Stimulated activated CD4-positive, alpha-beta T cell treated with anti-CD3 and anti-CD28 coated beads, TNF-alpha, amount 100 ng/mL, for 1 hour (primary cell): ENCODE measurements around the gene THSD8.
"Not testable (repeated sequence)": the region's sequence is repeated elsewhere in the genome, so short reads cannot be mapped to it uniquely, and the experiment has no call there.

ENCODE experiments used
- DNase-seq, 3 donors: peaks; one replicate each; pipeline ENCODE4 v3.0.0-alpha.2; 2020; ENCODE audit warnings: low read depth in 3 of 3, low spot score in 1 of 3

Gene THSD8

DNA sequence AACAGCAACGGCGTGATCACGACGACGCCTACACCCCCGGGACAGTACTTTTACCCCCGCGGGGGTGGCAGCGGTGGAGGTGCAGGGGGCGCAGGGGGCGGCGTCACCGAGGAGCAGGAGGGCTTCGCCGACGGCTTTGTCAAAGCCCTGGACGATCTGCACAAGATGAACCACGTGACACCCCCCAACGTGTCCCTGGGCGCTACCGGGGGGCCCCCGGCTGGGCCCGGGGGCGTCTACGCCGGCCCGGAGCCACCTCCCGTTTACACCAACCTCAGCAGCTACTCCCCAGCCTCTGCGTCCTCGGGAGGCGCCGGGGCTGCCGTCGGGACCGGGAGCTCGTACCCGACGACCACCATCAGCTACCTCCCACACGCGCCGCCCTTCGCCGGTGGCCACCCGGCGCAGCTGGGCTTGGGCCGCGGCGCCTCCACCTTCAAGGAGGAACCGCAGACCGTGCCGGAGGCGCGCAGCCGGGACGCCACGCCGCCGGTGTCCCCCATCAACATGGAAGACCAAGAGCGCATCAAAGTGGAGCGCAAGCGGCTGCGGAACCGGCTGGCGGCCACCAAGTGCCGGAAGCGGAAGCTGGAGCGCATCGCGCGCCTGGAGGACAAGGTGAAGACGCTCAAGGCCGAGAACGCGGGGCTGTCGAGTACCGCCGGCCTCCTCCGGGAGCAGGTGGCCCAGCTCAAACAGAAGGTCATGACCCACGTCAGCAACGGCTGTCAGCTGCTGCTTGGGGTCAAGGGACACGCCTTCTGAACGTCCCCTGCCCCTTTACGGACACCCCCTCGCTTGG is 9.6 kb upstream of the THSD8 start:
- DNase-seq = peak in 2 of 3 donors; percentile 51 to 61

DNA sequence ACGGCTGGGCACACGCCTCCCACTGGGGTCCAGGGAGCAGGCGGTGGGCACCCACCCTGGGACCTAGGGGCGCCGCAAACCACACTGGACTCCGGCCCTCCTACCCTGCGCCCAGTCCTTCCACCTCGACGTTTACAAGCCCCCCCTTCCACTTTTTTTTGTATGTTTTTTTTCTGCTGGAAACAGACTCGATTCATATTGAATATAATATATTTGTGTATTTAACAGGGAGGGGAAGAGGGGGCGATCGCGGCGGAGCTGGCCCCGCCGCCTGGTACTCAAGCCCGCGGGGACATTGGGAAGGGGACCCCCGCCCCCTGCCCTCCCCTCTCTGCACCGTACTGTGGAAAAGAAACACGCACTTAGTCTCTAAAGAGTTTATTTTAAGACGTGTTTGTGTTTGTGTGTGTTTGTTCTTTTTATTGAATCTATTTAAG is 9.0 kb upstream of the THSD8 start:
- no peak for DNase-seq

DNA sequence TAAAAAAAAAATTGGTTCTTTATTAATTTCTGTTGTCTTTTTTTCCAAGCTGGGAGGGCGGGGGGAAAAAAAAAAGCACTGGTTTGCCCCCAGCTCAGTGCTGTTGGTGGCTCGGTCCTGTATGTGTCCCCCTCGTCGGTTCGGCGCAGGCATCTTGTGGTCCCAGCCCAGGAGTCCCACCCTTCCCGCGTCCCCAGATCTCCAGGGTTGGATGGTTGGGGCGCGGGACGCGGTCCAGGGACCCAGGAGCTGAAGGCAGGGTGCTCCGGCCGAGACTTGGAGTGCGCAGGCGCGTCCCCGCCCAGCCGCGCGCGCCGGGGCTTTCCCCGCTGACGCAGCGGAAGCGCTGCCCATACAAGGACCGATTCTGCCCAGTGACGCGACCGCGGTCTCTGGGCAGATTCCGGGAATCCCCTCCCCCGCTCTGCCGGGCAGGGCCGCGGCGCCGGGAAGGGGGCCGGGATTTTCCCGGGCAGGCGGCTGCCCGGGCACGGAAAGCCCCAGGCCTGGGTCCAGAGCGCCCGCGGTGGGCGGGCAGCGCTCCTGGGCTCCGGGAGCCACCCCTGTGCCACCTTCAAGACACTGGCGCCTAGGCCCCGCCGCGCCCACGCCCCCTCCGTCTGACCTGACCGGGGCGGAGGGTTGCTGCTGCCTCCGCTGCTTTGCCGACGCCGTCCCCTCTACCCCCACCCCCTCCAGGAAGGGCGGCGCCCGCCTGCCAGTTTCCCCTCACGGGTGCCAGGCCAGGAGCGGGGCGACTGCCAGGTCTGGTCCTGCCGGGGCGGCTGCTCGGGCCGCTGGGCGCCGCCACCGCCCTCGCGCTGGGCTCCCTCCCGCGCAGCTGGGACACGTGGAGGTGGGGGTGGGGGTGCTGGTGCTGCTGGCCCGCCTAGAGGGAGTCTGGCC is 8.3 kb upstream of the THSD8 start:
- DNase-seq = peak; percentile 90 to 94 (median 93)

DNA sequence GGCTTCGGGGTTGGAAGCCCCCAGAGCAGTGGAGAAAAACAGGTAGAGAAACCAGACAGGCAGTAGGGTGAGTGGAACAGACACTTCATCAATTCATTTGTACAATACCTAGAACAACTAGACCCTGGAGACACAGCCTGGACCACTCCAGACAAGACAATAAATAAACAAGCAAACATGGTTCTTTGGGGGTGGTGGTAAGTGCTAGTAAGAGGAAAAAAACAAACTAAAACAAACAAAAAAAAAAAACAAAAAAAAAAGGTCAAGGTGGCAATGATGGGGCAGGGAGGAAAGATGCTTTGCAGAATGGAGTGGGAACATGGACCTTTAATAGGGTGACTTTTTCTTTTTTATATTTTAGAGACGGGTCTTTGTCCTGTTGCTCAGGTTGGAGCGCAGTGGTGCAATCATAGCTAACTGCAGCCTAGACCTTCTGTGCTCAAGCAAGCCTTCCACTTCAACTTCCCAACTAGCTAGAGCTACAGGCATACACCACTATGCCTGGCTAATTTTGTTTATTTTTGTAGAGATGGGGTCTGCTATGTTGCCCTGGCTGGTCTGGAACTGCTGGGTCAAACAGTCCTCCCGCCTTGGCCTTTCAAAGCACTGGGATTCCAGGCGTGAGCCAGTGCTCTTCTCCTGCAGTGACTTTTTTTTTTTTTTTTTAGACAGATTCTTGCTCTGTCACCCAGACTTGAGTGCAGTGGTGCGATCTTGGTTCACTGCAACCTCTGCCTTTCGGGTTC is 7.5 kb upstream of the THSD8 start:
- DNase-seq = no peak

DNA sequence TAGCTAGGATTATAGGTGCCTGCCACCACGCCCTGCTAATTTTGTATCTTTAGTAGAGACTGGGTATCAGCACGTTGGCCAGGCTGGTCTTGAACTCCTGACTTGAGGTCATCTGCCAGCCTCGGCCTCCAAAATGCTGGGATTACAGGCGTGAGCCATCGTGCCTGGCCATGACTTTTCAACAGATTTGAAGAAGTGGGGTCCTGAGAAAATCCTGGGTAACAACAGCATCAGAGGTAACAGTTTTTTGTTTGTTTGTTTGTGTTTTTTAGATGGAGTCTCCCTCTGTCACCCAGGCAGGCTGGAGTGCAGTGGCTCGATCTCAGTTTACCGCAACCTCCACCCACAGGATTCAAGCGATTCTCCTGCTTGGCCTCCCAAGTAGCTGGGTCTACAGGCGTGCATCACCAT is 6.9 kb upstream of the THSD8 start:
- DNase-seq = no peak

DNA sequence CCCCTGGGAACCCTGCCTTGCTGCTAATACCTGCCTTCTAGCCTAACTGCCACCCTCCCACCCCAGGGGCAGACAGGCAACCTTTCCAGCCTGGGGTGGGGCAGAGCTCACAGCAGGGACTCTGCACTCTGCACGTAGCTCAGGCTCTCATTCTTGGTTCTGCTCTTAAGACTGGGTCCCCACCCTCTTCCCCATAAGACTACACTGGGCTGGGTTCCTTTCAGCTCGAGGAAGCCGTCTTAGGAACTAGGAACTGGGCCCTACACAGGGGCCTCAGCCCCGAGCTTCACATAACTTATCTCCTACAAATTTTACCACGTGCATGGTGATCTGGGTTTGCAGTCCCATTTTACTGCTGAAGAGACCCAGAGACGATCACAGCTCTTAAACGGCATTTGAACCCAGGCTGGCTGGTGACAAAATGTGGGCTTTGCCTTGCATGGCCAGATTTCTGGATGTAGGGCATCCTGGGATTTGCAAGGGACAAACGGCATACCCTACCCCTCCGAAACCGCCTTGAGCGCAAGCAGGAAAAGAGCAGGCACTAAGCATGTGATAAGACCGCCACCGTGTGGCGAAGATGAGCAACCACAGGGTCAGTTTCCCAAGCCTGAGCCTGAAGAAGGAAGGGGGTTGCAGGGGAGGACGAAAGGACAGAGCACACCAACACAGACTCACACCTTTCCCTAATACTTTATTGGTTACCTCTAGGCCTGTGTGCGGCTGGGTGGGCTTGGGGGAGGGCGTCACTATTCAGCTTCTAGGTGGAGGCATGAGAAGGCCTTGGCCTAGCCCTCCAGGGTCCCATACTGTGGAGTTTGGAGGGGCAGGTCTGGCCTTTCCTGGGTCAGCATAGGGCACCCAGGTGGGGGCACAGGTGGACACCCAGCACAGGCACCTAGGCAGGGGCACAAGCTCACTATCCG is 5.5 kb upstream of the THSD8 start:
- peak in 1 of 3 donors; percentile 63 for DNase-seq

DNA sequence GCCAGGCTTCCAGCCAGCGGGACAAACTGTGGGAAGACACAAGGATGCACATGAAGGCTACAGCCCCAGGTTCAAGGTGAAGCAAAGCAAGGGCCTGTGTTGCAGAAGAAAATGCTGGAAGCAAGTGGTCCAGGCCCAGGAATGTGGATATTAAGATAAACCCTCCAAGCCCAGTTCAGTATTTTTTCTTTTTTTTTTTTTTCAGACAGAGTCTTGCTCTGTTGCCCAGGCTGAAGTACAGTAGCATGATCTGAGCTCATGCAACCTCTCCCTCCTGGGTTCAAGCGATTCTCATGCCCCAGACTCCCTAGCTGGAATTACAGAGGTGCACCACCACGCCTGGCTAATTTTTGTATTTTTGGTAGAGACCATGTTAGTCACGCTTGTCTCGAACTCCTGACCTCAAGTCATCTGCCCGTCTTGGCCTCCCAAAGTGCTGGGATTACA is 4.7 kb upstream of the THSD8 start:
- no peak for DNase-seq

DNA sequence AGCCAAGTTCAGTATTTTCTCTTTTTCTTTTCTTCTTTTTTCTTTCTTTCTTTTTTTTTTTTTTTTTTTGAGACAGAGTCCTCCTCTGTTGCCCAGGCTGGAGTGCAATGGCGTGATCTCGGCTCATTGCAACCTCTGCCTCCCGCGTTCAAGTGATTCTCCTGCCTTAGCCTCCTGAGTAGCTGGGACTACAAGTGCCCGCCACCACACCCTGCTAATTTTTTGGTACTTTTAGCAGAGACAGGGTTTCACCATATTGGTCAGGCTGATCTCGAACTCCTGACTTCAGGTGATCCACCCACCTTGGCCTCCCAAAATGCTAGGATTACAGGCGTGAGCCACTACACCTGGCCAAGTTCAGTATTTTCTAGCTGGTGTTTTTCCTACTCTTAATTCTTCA is 4.3 kb upstream of the THSD8 start:
- not testable (repeated sequence) for DNase-seq

DNA sequence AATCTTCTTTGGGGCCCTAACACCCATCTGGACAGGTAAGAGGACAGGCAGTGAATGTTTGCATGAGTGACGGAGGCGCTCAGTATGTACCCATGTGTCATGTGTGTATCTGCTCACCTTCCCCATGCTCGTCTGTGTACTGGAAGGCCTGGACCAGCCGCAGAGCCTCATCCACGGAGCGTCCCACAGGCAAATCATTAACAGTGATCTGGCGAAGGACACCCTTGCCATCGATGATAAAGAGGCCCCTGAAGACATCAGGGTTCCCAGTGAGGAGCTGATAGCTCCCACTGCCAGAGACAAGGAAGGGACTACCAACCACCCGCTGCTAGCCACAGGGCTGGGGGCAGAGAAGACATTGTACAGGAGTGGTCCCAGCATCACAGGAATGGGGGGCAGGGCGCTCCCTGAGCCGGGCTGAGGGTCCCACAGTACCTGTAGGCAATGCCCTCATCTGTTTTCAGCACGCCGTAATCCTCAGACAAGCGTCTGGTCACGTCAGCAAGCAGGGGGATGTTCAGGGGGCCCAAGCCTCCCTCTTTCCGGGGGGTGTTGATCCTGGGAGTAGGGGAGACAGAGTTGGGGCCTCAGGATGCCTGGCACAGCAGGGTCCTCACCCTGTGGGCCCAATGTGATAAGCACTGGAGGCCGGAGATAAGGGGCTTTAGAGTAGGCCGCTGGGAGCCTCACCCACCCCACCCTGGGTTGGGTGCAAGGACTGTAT is 2.0 kb upstream of the THSD8 start:
- no peak for DNase-seq

DNA sequence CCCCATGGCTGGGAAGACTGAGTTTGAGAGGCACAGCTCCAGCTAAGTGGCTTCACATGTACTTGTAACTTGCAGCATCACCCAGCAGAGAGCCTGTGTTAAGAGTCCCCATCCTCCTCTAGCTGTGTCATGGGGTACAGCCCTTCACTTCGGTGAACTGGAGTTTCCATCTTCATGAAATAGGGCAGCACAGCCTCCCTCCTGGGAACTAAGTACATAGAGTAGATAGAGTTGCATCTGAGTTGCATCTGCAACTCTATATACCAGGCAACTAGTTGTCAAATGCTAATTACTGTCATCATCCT is 1.5 kb upstream of the THSD8 start:
- DNase-seq = no peak

DNA sequence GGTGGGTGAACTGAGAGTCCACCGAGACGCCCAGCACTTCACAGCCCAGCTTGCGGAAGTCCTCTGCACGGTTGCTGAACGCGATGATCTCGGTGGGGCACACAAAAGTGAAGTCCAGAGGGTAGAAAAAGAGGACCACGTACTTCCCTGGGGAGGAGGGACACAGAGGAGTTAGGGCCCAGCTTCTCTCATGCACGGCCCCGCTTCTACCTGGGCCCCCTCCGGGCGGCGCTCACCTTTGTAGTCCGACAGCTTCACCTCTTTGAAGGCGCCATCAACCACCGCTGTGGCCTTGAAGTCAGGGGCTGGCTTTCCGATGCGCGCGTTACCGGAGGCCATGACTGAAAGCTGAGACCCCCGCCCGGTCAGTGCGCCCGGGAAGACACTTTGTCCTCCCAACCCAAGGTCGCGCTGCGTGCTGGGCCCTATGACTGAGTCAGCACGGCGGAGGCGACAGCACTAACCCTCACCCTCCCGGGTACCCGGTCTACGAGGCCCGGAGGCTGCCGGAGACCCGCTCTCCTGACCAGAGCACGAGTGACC is 875 bp upstream of the THSD8 start:
- DNase-seq = no peak

DNA sequence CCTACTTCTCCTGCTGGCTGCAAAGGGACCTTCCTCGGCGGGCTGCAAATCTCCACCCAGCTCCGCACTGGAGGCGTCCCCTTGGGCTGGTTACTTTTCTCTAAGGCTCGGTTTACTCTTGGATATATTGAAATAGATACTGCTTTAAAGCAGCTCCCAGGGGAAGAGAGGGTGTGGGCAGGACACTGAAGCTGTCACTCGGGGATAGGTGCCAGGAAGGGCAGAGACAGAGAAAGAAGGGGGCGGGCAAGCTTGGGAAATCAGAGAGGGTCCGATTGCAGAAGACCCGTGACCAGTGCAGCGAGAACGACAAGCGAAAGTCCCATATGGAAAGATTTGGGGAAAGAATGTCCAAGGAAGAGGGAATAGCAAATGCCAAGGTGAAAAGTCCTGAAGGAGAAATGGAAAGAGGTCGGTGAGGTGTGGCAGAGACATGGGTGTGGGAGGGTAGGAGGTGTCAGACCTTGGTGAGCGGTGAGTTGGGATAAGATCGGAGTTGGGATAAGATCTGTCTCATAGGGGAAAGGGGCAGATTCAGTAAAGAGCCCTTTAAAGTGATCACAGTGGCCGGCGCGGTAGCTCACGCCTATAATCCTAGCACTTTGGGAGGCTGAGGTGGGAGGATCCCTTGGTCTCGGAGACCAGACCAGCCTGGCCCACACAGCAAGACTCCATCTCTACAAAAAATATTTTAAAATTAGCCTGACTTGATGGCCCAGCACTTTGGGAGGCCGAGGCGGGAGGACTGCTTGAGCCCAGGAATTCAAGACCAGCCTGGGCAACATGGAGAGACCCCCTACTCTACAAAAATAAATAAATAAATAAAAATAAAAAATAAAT is 618 bp downstream of the THSD8 start:
- DNase-seq = no peak

DNA sequence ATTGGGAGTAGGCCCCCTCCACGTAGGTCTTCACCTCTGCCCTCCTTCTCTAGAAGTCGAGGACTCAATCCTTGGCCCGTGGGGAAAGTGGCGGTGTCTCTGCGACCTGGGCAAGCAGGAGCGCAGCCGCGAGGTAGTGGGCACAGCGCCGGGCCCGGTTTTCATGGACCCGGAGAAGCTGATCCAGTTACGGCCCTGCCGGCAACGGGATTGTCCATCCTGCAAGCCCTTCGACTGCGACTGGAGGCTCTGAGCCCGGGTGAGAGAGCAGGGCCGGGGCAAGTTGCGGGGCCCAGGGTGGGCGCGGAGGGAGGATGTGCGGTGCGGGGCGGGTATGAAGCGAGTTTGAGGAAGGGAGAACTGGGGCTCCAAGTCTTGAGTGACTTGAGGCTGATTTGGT is 2.2 kb downstream of the THSD8 start:
- no peak for DNase-seq

DNA sequence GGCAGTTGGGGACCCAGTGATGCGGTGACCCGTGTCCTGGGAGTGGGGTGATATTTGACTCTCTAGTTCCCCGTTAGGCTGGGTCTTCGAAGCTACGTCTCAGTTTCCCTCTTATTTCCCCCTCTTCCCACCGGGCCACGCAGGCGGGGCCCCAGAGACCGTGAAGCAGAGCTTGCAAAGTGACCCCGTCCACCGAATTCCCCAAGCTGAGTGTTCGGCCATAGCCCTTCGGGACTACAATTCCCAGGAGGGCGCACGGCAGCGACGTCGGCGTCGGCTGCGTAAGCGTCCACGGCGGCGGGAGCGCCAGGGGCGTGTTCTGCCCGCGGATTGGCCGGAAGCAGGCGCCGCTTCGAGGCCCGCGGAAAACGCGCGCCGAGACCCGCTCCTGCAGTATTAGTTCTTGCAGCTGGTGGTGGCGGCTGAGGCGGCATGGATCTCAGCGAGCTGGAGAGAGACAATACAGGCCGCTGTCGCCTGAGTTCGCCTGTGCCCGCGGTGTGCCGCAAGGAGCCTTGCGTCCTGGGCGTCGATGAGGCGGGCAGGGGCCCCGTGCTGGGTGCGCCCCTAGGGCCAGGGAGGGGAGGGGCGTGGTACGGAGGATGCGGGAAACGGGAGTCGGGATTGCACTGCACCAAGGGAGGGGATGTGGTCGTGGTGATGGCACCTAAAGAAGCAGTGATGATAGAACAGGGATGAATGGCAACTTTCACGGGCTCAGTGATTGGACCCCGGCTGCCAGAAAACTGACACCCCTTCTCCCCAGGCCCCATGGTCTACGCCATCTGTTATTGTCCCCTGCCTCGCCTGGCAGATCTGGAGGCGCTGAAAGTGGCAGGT is 4.6 kb downstream of the THSD8 start, which contains the start of gene RNASEH2A:
Gene RNASEH2A (plus strand): TSS at position 343 of the 840 bp plus-strand sequence. CDS start 90 bp downstream, at position 433.
- DNase-seq = peak in 2 of 3 donors; percentile 67 to 75

DNA sequence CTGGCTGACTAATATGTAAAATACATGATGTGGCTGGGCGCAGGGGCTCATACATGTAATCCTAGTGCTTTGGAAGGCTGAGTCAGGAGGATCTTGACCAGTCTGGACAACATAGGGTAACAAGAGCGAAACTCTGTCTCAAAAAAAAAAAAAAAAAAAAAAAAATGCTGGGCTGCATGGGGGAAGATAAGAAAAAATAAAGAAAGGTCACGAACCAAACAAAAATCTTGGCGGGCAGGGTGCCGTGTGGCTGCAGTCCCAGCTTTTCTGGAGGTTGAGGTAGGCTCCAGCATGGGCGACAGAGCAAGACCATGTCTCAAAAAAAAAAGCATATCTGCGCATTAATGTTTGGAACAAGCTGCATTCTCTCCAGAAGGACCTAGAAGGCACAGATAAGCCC is 13.2 kb downstream of the THSD8 start:
- DNase-seq = no peak

DNA sequence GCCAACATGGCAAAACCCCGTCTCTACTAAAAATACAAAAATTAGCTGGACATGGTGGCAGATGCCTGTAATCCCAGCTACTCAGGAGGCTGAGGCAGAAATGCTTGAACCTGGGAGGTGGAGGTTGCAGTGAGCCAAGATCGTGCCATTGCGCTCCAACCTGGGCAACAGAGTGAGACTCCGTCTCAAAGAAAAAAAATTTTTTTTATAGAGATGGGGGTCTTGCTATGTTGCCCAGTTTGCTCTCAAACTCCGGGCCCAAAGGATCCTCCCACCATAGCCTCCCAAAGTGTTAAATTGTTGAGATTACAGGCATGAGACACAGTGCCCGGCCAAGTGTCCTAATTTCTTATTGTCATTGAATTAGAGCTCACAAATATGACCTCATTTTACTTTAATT is 15.3 kb downstream of the THSD8 start:
- DNase-seq = not testable (repeated sequence)

DNA sequence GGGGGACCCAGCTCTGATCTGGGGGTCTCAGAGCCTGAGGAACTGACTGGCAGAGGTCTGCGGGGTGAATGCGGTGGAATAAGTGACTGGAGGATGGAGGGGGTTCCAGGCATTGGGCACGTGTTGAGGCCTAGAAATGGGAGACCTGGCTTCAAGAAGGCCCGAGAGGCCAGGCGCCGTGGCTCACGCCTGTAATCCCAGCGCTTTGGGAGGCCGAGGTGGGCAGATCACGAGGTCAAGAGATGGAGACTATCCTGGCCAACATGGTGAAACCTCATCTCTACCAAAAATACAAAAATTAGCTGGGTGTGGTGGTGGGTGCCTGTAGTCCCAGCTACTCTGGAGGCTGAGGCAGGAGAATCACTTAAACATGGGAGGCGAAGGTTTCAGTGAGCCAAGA is 15.9 kb downstream of the THSD8 start:
- DNase-seq = not testable (repeated sequence)

DNA sequence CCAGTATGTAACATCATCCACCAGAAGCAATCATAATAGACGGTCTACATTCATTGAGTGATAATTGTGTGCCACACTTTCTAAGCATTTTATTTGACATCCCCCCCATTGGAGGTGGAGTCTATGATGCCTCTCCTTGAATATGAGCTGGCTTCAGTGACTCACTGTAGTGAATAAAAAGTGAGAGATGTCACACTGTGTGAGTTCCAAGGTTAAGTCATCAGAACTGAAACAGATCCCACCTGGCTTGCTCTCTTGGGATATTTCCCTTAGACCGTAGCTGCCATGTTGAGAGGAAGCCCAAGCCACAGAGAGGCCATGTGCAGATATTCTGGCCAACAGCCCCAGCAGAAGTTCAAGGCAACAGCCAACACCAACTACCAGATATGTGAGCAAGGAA is 19.9 kb downstream of the THSD8 start:
- DNase-seq = no peak
